ENCODE results near the gene FOXF2.
A peak's percentile ranks its signal among the peaks of the same experiment; 100 is the strongest.

FOXF2 gene

GRCh38 chr6:1426416-1426815, 37.0 kb downstream of the FOXF2 start:
- H3K36me3 ChIP-seq (ENCODE audit: control insufficient read depth, insufficient read depth, low read length): no peaks in the 10 kb centered on the region
- no peaks in the 10 kb centered on the region for H3K9me3 ChIP-seq (ENCODE audit: control insufficient read depth, insufficient read depth, low read length)
- no peaks in the 10 kb centered on the region for H3K27me3 ChIP-seq (ENCODE audit: control insufficient read depth, insufficient read depth, low read length)
- no CpG with 5 or more reads among the region's 10 CpGs for WGBS (ENCODE audit: insufficient coverage, insufficient read length)
- no peaks in the 10 kb centered on the region for H3K4me1 ChIP-seq (ENCODE audit: control insufficient read depth, insufficient read depth, low read length)
- DNase-seq (ENCODE audit: low read depth, low spot score): no peak
- no peak overlapping the region for H3K27ac ChIP-seq (ENCODE audit: low read length)
- no peak overlapping the region for H3K4me3 ChIP-seq (ENCODE audit: low read length)

- DNase-seq (ENCODE audit: low read depth, low spot score): no peak
- Histone ChIP-seq H3K27me3 (ENCODE audit: control insufficient read depth, insufficient read depth, low read length) (no peaks in the 10 kb centered on the region), H3K4me1 (ENCODE audit: control insufficient read depth, insufficient read depth, low read length) (peaks cover 6% of the 10 kb centered on the region), H3K27ac (ENCODE audit: low read length) (no peak overlapping the region), H3K4me3 (ENCODE audit: low read length) (no peak overlapping the region), H3K9me3 (ENCODE audit: control insufficient read depth, insufficient read depth, low read length) (no peaks in the 10 kb centered on the region), H3K36me3 (ENCODE audit: control insufficient read depth, insufficient read depth, low read length) (no peaks in the 10 kb centered on the region)
- WGBS (ENCODE audit: insufficient coverage, insufficient read length): no CpG with 5 or more reads among the region's 6 CpGs
These were observed 46.4 kb downstream of the FOXF2 start for GRCh38 chr6:1435806-1436205.

- Histone ChIP-seq H3K9me3 (ENCODE audit: control insufficient read depth, insufficient read depth, low read length) (no peaks in the 10 kb centered on the region), H3K27ac (ENCODE audit: low read length) (no peak overlapping the region), H3K4me3 (ENCODE audit: low read length) (no peak overlapping the region), H3K27me3 (ENCODE audit: control insufficient read depth, insufficient read depth, low read length) (no peaks in the 10 kb centered on the region), H3K4me1 (ENCODE audit: control insufficient read depth, insufficient read depth, low read length) (peaks cover 6% of the 10 kb centered on the region), H3K36me3 (ENCODE audit: control insufficient read depth, insufficient read depth, low read length) (no peaks in the 10 kb centered on the region)
- peak; percentile 84 for DNase-seq (ENCODE audit: low read depth, low spot score)
- no CpG with 5 or more reads among the region's 18 CpGs for WGBS (ENCODE audit: insufficient coverage, insufficient read length)
These were observed 47.2 kb downstream of the FOXF2 start for GRCh38 chr6:1436334-1437306.

- no peak for DNase-seq (ENCODE audit: low read depth, low spot score)
- Histone ChIP-seq H3K9me3 (ENCODE audit: control insufficient read depth, insufficient read depth, low read length) (no peaks in the 10 kb centered on the region), H3K4me1 (ENCODE audit: control insufficient read depth, insufficient read depth, low read length) (peaks cover 6% of the 10 kb centered on the region), H3K27ac (ENCODE audit: low read length) (no peak overlapping the region), H3K36me3 (ENCODE audit: control insufficient read depth, insufficient read depth, low read length) (no peaks in the 10 kb centered on the region), H3K4me3 (ENCODE audit: low read length) (no peak overlapping the region), H3K27me3 (ENCODE audit: control insufficient read depth, insufficient read depth, low read length) (no peaks in the 10 kb centered on the region)
- no CpG with 5 or more reads among the region's 21 CpGs for WGBS (ENCODE audit: insufficient coverage, insufficient read length)
These were observed 48.4 kb downstream of the FOXF2 start for GRCh38 chr6:1437553-1438406.

GRCh38 chr6:1438471-1438881, 49.1 kb downstream of the FOXF2 start:
- H3K27ac ChIP-seq (ENCODE audit: low read length): no peak overlapping the region
- H3K36me3 ChIP-seq (ENCODE audit: control insufficient read depth, insufficient read depth, low read length): no peaks in the 10 kb centered on the region
- no peak overlapping the region for H3K4me3 ChIP-seq (ENCODE audit: low read length)
- H3K4me1 ChIP-seq (ENCODE audit: control insufficient read depth, insufficient read depth, low read length): peaks cover 6% of the 10 kb centered on the region
- DNase-seq (ENCODE audit: low read depth, low spot score): no peak
- no peaks in the 10 kb centered on the region for H3K9me3 ChIP-seq (ENCODE audit: control insufficient read depth, insufficient read depth, low read length)
- H3K27me3 ChIP-seq (ENCODE audit: control insufficient read depth, insufficient read depth, low read length): no peaks in the 10 kb centered on the region
- no CpG with 5 or more reads among the region's 12 CpGs for WGBS (ENCODE audit: insufficient coverage, insufficient read length)

- H3K36me3 ChIP-seq (ENCODE audit: control insufficient read depth, insufficient read depth, low read length): no peaks in the 10 kb centered on the region
- no peaks in the 10 kb centered on the region for H3K9me3 ChIP-seq (ENCODE audit: control insufficient read depth, insufficient read depth, low read length)
- WGBS (ENCODE audit: insufficient coverage, insufficient read length): no CpG with 5 or more reads among the region's 10 CpGs
- no peak for DNase-seq (ENCODE audit: low read depth, low spot score)
- H3K27ac ChIP-seq (ENCODE audit: low read length): no peak overlapping the region
- no peaks in the 10 kb centered on the region for H3K27me3 ChIP-seq (ENCODE audit: control insufficient read depth, insufficient read depth, low read length)
- no peak overlapping the region for H3K4me3 ChIP-seq (ENCODE audit: low read length)
- peaks cover 6% of the 10 kb centered on the region for H3K4me1 ChIP-seq (ENCODE audit: control insufficient read depth, insufficient read depth, low read length)
These were observed 50.0 kb downstream of the FOXF2 start for GRCh38 chr6:1439349-1439748.

GRCh38 chr6:1442929-1443328, 53.6 kb downstream of the FOXF2 start:
- H3K27ac ChIP-seq (ENCODE audit: low read length): no peak overlapping the region
- no peaks in the 10 kb centered on the region for H3K9me3 ChIP-seq (ENCODE audit: control insufficient read depth, insufficient read depth, low read length)
- no peaks in the 10 kb centered on the region for H3K36me3 ChIP-seq (ENCODE audit: control insufficient read depth, insufficient read depth, low read length)
- no CpG with 5 or more reads among the region's 4 CpGs for WGBS (ENCODE audit: insufficient coverage, insufficient read length)
- DNase-seq (ENCODE audit: low read depth, low spot score): no peak
- H3K4me3 ChIP-seq (ENCODE audit: low read length): no peak overlapping the region
- H3K4me1 ChIP-seq (ENCODE audit: control insufficient read depth, insufficient read depth, low read length): peaks cover 4% of the 10 kb centered on the region
- no peaks in the 10 kb centered on the region for H3K27me3 ChIP-seq (ENCODE audit: control insufficient read depth, insufficient read depth, low read length)

Measured in iPS DF 6.9 (cell line).